Stimulated activated CD4-positive, alpha-beta T cell treated with anti-CD3 and anti-CD28 coated beads, Interleukin-1b, Interleukin-23, amount 100 ng/mL, for 48 hours (primary cell): Measurements from ENCODE around the gene A3GALT2.
"Not testable (repeated sequence)": the region's sequence is repeated elsewhere in the genome, so short reads cannot be mapped to it uniquely, and the experiment has no call there.

ENCODE experiments used
- DNase-seq: peaks from one replicate; pipeline ENCODE4 v3.0.0-alpha.2; 2020

The A3GALT2 gene

DNA sequence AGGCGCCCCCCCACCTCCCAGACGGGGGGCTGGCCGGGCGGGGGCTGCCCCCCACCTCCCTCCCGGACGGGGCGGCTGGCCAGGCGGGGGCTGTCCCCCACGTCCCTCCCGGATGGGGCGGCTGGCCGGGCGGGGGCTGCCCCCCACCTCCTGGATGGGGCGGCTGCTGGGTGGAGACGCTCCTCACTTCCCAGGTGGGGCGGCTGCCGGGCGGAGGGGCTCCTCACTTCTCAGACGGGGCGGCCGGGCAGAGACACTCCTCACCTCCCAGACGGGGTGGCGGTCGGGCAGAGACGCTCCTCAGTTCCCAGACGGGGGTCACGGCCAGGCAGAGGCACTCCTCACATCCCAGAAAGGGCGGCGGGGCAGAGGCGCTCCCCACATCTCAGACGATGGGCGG is 11.5 kb downstream of the A3GALT2 start:
- not testable (repeated sequence) for DNase-seq

DNA sequence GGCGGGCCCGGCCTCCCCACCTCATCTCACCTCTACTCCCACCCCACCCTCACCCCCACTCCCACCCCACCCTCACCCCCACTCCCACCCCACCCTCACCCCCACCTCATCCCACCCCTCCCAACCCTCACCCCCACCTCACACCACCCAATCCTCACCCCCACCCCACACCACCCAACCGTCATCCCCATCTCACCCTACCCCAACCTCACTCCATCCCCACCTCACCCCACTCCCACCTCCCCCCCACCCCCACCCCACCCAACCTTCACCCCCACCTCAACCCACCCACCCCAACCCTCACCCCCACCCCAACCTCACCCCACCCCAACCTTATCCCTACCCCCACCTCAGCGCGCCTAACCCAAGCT is 13.4 kb downstream of the A3GALT2 start:
- DNase-seq, result no peak

DNA sequence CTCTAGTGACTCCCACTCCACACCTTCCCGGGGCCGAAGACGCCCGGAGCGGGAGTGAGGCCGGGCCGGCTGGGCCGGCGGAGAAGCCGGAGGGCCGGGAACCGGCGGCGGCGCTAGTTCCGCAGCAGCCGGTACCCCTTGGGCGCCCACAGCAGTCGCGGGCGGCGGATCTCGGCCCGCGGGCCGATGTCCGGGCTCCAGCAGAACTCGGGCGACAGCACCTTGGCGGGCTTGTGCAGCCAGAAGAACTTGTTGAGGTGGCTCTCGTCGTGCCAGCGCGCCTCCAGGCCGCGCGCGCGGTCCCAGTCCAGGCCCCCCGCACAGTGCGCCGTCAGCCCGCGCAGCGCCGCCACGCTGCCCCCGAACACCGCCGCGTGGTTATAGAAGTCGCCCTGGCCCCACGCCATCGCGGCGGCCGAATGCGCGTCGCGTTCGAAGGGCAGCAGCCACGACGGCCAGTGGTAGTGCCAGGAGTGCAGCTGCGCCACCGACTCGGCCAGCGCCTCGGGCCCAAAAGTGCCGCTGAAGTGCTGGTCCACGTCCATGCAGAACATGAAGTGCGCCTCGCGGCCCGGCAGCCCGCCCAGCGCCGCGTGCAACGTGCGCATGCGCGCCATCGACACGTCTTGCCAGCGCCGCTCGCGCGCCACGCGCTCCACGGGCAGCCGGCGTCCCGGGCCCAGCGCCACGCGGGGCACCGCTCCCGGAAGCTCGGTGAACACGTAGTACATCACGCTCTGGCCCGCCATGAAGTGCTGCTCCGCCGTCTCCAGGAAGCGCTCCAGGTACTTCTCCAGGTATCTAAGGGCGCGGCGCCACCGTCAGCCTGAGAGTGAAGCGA is 14.0 kb downstream of the A3GALT2 start:
- DNase-seq, result peak; percentile 9

DNA sequence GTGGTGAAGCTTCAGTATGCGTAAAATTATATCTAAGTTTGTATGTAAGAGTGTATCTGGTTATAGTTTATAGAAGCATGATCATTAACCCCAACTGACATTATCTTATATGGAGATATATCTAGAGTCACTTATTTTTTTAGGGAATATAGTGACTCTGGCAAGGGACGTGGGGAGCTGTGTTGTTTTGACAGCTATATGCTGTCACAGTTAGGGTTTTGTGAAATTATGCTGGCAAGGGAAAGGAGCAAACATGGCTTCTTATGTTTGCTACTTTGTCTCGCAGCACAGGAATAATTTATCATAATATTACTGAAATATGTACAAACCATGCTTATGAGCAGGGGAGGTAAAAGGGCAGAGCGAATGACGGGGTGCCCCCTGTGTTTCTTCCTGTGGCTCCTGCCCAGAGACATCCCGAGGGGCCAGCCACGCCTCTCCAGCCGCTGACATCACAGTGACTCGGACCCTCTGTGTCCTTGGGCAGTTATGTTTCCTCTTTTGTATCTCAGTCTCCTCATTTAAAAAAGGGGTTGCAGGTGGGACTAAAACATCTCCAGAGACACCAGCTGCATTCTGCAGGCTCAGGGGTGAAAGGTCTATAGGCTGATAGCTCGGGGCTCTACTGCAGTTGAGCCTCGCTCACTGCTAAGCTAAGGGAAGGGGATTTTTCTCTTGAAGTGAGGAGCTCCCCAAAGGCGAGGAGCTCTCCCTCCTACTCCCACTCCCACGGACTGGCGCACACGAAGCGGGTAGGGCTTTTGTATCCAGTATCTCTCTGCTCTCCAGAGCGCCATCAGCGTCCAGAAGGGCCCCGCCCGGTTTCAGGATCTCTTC is 14.9 kb downstream of the A3GALT2 start:
- DNase-seq, result no peak

DNA sequence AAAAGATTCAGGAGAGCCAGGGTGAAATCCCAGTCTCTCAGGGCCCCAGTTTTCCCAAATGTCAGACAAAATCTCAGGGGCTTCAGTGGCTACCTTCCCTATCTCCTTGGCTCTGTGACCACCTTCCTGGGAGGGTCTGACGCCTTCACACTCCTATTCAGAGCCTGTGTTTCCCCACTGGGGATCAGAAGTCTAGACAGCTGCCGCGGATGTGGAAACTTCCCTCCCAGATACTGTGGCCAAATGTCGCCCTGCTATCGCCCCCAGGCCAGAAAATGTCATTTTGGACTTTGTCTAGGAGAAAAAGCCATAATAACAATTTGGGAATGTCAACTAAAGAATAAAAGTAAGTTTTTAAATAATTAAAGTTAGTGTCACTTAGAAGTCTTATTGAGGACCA is 15.9 kb downstream of the A3GALT2 start:
- DNase-seq, result no peak

DNA sequence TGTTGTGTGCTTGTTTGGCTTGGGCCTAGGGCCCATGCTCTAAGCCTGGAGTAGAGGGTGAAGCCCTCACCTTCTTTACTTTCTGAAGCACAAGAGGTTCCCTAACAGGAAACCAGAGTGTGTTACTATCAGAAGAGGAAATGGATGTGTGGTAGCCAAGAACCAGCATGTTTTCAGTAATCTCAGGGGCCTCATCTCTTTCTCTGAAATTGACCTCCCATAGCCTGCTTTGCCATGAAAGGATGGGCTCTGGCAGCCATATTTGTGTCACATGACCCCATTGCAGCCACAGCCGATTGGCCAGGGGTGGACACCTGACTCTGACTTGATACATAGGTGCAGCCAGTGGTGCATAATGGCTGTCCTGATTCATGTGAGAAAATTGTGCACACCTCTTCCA is 18.6 kb downstream of the A3GALT2 start:
- DNase-seq, result peak; percentile 43

DNA sequence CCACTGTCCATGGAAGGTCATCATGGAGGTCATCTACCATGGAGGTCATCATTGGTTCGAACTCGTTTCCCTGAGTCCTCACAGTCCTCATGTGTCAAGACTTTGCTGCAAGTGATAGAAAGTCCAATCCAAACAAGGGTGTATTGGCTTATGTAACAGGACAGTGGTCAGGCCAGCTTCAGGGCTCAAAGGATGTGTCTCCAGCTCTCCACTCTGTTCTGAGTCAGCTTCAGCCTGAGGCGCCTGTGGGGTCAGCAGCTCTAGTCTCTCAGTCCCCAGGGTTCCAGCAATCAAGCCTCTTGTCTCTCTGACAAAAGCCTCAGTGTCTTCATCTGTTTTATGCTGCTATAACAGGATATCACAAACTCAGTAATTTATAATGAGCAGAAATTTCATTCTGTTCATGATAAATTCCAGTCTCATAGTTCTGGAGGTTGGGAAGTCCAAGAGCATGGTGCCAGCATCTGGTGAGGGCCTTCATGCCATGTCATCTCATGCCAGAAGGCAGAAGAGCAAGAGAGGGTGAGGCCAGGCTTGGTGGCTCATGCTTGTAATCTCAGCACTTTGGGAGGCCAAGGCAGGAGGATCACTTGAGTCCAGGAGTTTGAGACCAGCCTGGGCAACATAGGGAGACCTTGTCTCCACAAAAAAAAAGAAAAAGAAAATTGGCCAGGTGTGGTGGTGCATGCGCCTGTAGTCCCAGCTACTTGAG is 19.5 kb downstream of the A3GALT2 start:
- DNase-seq, result no peak

DNA sequence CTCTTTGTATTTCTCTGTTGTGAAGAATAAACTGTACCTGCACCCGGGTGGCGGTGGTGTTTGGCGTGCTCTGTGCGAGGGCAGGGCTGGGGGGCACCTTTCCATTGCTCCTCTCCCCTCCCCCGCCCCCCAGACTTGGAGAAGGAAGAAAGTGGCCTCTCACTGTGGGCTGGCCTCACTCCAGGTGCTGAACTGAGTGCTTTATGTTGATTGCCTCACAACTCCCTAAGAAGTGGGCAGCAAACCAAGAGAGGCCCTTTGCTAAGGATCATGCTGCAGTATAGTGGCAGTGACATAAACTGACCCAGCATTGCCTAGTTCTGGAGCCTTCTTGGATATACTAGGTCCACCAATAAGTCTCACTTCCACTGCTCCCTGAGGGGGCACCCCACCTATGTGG is 20.2 kb downstream of the A3GALT2 start:
- DNase-seq, result no peak

DNA sequence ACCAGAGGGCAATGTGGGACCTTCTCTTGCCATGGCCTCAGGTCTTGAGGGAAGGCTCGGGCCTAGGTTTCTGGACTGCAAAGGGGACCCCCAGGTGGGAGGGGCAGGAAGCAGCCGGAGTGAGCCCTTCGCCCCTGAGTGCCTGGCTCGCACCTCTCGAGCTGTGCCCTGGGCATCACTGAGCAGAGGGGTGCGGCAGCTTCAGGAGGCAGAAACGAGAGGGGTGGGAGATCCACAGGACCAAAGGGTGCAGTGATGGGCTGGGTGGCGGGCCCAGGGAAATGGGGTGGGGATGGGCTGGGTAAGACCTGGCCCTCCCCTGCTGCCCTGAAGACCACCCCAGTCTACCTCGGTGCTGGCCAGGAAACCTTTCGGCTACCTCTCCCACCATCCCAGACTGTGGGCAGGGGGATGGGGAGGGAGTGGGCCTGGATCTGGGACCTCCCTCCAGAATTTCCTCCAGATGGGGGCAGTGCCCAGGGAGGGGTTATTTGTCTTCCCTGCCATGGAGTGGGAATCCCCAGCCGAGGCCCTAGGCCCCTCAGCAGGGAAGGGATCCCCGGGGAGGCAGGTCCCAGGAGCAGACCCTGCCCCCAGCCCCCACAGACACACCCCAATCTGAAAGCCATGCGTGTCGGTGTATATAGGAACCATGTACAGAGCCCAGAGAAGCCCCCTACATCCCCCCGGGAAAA is 21.3 kb downstream of the A3GALT2 start:
- DNase-seq, result no peak

DNA sequence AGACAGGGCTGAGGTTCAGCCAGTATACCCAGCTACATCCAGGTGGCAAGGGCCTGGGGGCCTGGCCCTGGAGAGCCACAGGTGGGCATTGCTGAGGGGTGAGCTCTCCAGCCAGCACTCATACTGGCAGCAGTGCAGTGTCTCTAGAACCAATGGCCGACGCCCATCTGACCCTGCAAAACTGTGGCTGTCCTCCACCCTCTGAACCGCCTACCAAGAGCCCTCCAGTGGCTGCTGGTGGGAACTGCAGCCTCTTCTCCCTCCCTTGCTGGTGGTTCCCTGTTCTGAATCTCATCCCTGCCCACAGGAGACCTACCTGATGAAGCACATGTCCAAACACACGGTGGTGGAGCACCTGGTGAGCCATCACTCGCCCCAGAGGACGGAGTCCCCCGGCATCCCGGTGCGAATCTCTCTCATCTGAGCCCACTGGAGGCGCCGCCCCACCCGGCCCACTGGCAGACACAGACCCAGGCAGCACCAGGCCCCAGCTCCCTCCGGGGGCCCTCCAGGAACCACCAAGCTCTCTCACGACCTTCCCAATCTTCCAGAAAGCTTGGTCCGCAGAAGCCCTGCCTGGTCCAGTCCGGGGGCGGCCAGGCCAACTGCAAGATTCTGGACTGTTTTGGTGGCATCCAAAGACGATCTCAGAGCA is 22.1 kb downstream of the A3GALT2 start:
- peak; percentile 65 for DNase-seq

DNA sequence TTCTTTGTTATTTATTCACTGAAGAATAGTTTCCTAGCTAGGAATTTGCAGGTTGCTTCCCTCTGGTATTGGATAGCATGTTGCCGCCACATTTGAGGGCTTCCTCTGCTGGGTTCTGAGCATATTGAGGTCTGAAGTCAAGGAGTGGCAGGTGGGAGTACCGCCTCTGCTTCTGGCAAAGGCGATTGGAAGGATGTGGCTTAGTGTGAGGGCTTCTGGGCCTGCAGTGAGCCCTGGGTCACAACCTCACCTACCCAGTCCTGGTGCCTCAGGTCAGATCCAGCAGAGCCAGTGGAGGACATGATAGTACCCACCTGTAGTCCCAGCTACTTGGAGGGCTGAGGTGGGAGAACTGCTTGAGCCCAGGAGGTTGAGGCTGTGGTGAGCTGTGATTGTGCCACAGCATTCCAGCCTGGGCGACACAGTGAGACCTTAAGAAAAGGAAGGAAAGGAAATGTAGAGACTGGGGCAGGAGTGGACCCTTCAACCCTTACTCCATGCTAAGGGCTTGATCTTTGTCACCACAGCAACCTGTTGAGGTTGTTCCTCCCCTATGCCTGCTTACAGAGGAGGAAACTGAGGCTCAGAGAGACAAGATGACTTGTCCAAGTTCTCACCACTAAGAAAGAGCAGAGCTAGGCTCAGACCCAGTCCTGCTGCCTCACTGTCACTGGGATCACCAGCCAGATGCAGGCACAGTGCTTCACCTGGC is 22.8 kb downstream of the A3GALT2 start:
- DNase-seq, result no peak

DNA sequence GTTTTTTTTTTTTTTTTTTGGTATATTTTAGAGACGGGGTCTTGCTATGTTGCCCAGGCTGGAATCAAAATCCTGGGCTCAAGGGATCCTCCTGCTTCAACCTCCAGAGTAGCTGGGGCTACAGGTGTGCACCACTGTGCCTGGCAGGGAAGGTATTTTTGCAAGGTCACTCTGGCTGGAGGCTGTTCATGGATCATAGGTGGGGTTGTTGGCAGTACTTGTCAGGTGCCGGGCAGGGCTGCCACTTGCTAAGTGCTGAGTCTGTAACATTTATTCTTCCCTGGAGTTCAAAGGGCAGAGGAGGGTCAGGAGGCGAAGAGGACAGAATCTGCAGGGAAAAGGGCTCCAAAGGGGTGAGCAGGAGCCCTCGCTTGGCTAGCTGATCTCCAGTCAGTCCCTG is 24.1 kb downstream of the A3GALT2 start:
- DNase-seq, result no peak

DNA sequence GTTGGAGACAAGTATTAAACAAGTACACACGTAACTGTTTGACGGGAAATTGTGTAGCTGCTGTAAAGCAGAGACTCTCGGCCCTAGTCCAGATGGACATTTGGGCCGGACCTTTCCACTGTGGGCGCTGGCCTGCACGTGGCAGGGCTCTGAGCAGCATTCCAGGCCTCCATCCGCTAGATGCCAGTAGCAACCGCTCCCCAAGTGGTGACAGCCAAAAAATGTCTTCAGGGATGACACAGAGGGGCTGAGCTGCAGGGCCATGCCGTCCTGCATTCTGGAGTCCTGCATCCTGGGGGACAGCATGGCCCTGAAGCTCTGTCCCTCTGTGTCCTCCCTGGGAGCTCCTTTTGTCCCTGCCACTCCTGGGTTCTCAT is 24.8 kb downstream of the A3GALT2 start:
- no peak for DNase-seq

DNA sequence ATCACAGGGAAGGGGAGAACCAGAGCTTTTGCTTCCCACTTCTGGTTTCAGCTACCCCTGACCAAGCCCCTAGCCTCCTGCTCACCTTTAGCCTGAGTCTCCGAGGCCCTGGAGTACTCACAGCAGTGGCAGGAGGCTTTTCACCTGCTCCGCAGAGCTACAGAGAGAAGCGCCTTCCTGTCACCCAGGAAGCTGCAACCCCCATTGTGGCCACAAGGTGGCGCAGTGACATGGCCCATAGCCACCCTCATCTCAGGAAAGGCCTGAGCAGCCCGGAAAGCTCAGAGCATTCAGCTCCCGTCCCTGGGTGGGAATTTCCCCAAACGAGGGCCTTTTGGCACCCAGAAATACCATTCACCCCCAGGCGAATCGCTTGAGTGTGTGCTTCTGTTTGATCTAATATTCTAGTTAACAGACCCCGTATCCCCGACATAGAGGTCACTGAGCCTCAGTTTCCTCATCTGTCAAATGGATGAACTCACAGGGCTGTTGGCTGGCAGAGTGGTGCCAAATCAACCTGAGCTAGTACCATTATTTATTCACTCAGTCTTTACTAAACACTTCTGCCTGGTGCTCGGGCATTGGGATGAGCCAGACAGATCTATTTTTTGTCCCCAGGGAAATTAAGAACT is 25.3 kb downstream of the A3GALT2 start:
- peak; percentile 84 for DNase-seq

DNA sequence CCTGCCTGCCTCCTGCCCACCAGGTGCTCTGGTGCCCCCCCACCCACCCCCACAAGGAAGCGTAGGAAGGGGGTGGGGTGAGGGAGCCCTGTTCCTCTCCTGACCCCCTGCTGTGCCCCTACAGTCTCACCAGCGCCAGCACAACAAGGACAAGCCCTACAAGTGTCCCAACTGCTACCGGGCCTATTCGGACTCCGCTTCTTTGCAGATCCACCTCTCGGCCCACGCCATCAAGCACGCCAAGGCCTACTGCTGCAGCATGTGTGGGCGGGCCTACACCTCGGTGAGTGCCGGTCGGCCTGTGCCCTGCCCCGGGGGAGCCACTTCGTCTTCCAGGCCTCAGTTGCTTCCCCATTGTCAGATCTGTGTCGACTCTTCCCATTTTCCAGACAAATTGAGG is 25.9 kb downstream of the A3GALT2 start:
- DNase-seq, result no peak

DNA sequence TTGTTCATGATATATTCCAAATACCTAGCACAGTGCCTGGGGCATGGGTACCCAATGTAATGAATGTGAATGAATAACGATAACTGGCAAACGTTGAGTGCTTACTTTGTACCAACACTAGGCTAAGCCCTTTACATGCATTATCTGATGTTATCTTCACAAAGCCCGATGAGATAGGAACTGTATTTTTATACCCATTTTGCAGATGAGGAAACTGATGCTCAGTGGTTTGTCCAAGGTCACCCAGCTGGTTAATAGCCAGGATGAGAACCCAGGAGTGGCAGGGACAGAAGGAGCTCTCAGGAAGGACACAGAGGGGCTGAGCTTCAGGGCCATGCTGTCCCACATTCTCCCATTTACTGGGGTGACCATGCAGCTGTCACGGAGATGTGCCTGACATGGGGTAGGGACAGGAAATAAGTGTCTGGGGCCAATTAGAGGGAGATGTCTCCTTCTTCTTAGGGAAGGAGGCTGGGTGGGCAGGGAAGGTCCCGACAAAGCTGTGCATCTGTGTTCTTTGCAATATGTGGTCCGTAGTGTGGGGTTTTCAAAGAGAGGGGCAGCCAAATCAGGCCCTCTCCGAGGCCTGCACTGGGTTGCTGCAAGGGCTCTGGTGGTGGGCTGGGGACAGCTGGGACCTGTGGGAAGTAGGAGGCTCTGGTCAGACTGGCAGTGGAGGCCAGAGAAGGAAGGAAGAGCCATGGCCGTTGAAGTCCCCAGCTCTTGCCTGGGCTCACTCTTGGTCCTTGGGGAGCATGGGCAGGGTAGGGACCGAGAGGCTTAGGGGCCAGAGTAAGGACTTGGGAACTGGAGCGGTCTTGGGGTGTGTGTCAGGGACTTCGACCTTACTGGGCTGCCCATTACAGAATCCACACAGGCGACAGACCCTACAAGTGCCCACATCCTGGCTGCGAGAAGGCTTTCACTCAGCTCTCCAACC is 26.6 kb downstream of the A3GALT2 start:
- no peak for DNase-seq

DNA sequence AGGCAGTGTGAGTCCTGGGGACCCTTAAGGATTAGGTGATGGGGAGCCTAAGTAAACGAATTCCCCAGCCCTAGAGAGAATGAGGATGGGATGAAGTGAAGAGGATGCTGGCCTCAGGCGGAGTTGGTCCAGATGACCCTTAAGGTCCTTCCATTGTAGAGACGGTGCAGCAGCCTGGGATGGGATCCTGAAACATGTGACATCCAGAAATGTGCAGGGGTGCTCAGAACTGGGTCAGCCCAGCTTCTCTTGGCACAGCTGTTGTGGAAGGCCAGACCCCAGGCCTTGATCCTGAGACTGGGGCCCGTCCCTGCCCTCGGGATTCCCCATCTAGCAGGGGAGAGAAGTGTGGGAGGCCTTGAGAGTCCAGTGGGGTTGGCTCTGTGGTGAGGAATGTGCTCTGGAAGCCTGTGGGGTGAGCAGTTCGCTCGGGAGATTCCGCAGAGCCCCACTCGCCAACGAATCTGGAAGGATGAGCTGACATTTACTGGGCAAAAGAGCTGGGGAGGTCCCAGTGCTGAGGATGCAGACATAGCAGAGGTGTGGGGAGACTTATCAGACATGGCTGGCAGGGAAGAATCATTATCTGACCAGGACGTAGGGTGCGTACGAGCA is 28.1 kb downstream of the A3GALT2 start:
- no peak for DNase-seq

DNA sequence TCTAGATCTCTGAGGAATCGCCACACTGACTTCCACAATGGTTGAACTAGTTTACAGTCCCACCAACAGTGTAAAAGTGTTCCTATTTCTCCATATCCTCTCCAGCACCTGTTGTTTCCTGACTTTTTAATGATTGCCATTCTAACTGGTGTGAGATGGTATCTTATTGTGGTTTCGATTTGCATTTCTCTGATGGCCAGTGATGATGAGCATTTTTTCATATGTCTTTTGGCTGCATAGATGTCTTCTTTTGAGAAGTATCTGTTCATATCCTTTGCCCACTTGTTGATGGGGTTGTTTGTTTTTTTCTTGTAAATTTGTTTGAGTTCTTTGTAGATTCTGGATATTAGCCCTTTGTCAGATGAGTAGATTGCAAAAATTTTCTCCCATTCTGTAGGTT is 30.3 kb downstream of the A3GALT2 start:
- not testable (repeated sequence) for DNase-seq

DNA sequence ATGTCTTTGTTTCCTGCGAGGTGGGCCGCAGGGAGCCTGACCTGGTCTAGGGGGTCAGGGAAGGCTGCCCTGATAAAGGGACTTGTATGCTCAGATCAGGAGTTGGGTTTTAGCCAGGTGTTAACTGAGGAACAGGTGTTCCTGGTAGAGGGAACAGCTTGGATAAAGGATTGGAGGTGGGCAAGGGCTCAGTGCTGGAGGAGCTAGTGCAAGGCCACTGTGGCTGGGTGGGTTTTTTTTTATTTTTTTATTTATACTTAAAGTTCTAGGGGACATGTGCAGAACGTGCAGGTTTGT is 31.1 kb downstream of the A3GALT2 start:
- DNase-seq, result no peak
